WTC11 (cell line): ENCODE data around the gene KLHL29.

Source experiments
- CBFB ChIP-seq: sonication (generic); formaldehyde crosslinking; IDR thresholded peaks from 2 replicates; pipeline ENCODE4 v1.8.1; 2022; ENCODE audit warnings: mild to moderate bottlenecking, low read depth, missing genetic modification reagents
- CREB1 ChIP-seq: sonication (generic); formaldehyde crosslinking; IDR thresholded peaks from 2 replicates; pipeline ENCODE4 v1.8.0; 2023; ENCODE audit warnings: mild to moderate bottlenecking, missing genetic modification reagents
- CTCF ChIP-seq: fragments of 200-600 bp; IDR thresholded peaks from 2 replicates; pipeline ENCODE4 v1.8.0; 2022; ENCODE audit warnings: antibody characterized with exemption
- SP1 ChIP-seq: sonication (generic); formaldehyde crosslinking; conservative IDR thresholded peaks from 2 replicates; pipeline ENCODE4 v1.8.1; 2022; ENCODE audit warnings: missing genetic modification reagents
- ZNF219 ChIP-seq: sonication (generic); formaldehyde crosslinking; IDR thresholded peaks from 2 replicates; pipeline ENCODE4 v1.8.0; 2023; ENCODE audit warnings: missing genetic modification reagents, mild to moderate bottlenecking, borderline replicate concordance
- ZNF423 ChIP-seq: fragments of 250-450 bp; sonication (Bioruptor Pico); IDR thresholded peaks from 2 replicates; pipeline ENCODE4 v2.1.2; 2022; ENCODE audit warnings: mild to moderate bottlenecking, moderate library complexity

DNA sequence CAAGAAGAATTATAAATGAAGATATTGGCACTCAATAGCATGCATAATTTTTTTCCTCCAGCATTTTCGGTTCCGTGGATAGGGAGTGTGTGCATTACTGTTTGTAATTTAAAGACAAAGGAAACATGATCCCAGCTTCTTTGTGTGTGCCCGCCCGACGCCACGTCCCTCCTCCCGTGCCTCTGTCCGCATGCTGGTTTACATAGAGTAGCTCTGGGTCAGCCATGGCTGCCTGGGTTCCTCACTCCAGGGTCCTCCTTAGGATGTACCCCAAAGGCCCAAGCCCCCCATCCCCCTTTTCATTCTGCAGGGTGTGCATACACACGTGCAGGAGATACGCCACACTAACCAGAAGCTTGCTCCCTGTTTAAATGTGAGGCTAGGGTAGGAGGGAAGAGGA lies 214.7 kb downstream of the KLHL29 start:
- no peak for TF ChIP-seq CTCF
- no peak for TF ChIP-seq CREB1 (CRISPR knock-in tag)
- no peak for TF ChIP-seq SP1
- TF ChIP-seq CBFB (CRISPR knock-in tag) = no peak
- no peak for TF ChIP-seq ZNF423 (CRISPR knock-in tag)
- no peak for TF ChIP-seq ZNF219
